GM23338 (cell line): ENCODE results near the gene YLPM1.

Source experiments
- CREB1 ChIP-seq: fragments of 250-450 bp; sonication (Bioruptor Pico); IDR thresholded peaks from 2 replicates; pipeline ENCODE4 v1.5.0; 2020; ENCODE audit warnings: low read depth, mild to moderate bottlenecking, moderate library complexity
- CTCF ChIP-seq, 2 experiments: fragments of 200-600 bp in 1 of 2; sonication (generic) in 1 of 2; conservative IDR thresholded peaks; 2 replicates each; pipeline versions ENCODE4 v1.5.1 to v1.6.1; 2016 to 2017; ENCODE audit warnings: antibody characterized with exemption in 2 of 2, low read depth in 2 of 2, mild to moderate bottlenecking in 2 of 2, moderate library complexity in 1 of 2
- EZH2 ChIP-seq: fragments of 200-600 bp; sonication (generic); IDR thresholded peaks from one replicate; pipeline ENCODE4 v1.8.0; 2017; ENCODE audit warnings: antibody characterized with exemption, mild to moderate bottlenecking, low read depth; ENCODE audit not compliant: unreplicated experiment
- EZH2phosphoT487 ChIP-seq: fragments of 200-600 bp; sonication (generic); IDR thresholded peaks from one replicate; pipeline ENCODE4 v1.8.1; 2018; ENCODE audit warnings: antibody characterized with exemption; ENCODE audit not compliant: unreplicated experiment
- POLR2AphosphoS5 ChIP-seq: IDR thresholded peaks from 2 replicates; pipeline ENCODE4 v1.6.1; 2016; ENCODE audit warnings: antibody characterized with exemption, low read depth
- REST ChIP-seq: IDR thresholded peaks from one replicate; pipeline ENCODE4 v1.6.1; 2018; ENCODE audit warnings: antibody characterized with exemption; ENCODE audit not compliant: unreplicated experiment

- TF ChIP-seq CTCF (conservative IDR thresholded peaks at IDR 0.05; ENCODE audit: low read depth in 2 of 2) = no peak
- no peak for TF ChIP-seq EZH2phosphoT487
- TF ChIP-seq EZH2 = no peak
- TF ChIP-seq POLR2AphosphoS5 = no peak
- no peak for TF ChIP-seq CREB1
- no peak for TF ChIP-seq REST
Observed at GRCh38 chr14:74747237-74747636, 15.9 kb upstream of the YLPM1 start.
